Activated CD8-positive, alpha-beta T cell treated with anti-CD3 and anti-CD28 coated beads, Interleukin-2, amount 10 ng/mL, durations not matched to agents 7 days and 5 days (primary cell): ENCODE results near the gene AKT3. TPM values are rescaled to one million over a fixed set of nuclear protein-coding genes. Genes with fewer than 3 reads are reported as not detected.

Experiments used
- ATAC-seq: fragments of 150-1000 bp; cut with Tn5 transposase; one replicate; pipeline ENCODE4 v1.10.0; 2021; ENCODE audit warnings: moderate library complexity
- CTCF ChIA-PET: fragments of 350-600 bp; sonication (Branson Sonifier 250); formaldehyde crosslinking; loops from one replicate; lab custom pipeline; 2021; ENCODE audit warnings: antibody characterized with exemption; lab: Charles Lee
- POLR2A ChIA-PET: fragments of 350-600 bp; sonication (Branson Sonifier 250); formaldehyde crosslinking; loops from one replicate; lab custom pipeline; 2021; ENCODE audit warnings: antibody characterized with exemption; lab: Charles Lee
- DNase-seq: peaks from one replicate; pipeline ENCODE4 v3.0.0-alpha.2; 2020
- H3K27ac Mint-ChIP-seq: one replicate; pipeline ENCODE4 v1.8.0; 2021; ENCODE audit warnings: mild to moderate bottlenecking, mixed read lengths
- H3K27me3 Mint-ChIP-seq: one replicate; pipeline ENCODE4 v1.8.0; 2021; ENCODE audit warnings: low read depth, mixed read lengths
- H3K36me3 Mint-ChIP-seq: one replicate; pipeline ENCODE4 v1.8.0; 2021; ENCODE audit warnings: low read depth, mixed read lengths
- H3K4me1 Mint-ChIP-seq: one replicate; pipeline ENCODE4 v1.8.0; 2021; ENCODE audit warnings: low read depth, mixed read lengths
- H3K4me3 Mint-ChIP-seq: one replicate; pipeline ENCODE4 v1.8.0; 2021; ENCODE audit warnings: mild to moderate bottlenecking, mixed read lengths
- H3K9me3 Mint-ChIP-seq: one replicate; pipeline ENCODE4 v1.8.0; 2022; ENCODE audit warnings: mixed read lengths; ENCODE audit not compliant: insufficient read depth
- total RNA-seq, 2 experiments: library from RNA; stranded (reverse); gene quantifications; one replicate each; pipeline ENCODE4 v1.2.3, GENCODE V29; 2021

AKT3 gene
- total RNA-seq, 2 experiments from 2014 or later = 23.9 to 25.2 TPM

- ChIA-PET POLR2A (no interaction called here), CTCF (no interaction called here)
- DNase-seq = no peak
- H3K27me3 Mint-ChIP-seq = no peaks in the 10 kb centered on the region
- H3K9me3 Mint-ChIP-seq = no peaks in the 10 kb centered on the region
- ATAC-seq = no peak
- peaks cover 12% of the 10 kb centered on the region for H3K36me3 Mint-ChIP-seq
- no peak overlapping the region for H3K27ac Mint-ChIP-seq
- H3K4me3 Mint-ChIP-seq = no peak overlapping the region
- no peaks in the 10 kb centered on the region for H3K4me1 Mint-ChIP-seq
Observed at GRCh38 chr1:243563732-243564131, 286.3 kb downstream of the AKT3 start.

- ATAC-seq (no peak), DNase-seq (no peak)
- Mint-ChIP-seq H3K27ac (no peak overlapping the region), H3K9me3 (no peaks in the 10 kb centered on the region), H3K4me1 (no peaks in the 10 kb centered on the region), H3K36me3 (peaks cover 12% of the 10 kb centered on the region), H3K27me3 (no peaks in the 10 kb centered on the region), H3K4me3 (no peak overlapping the region)
- POLR2A ChIA-PET = no interaction called here
- CTCF ChIA-PET = no interaction called here
Observed at GRCh38 chr1:243562473-243562872, 287.6 kb downstream of the AKT3 start.

GRCh38 chr1:243561588-243562319, 288.3 kb downstream of the AKT3 start:
- ATAC-seq = no peak
- no peak overlapping the region for H3K27ac Mint-ChIP-seq
- POLR2A ChIA-PET = no interaction called here

GRCh38 chr1:243559575-243560162, 290.4 kb downstream of the AKT3 start:
- Mint-ChIP-seq H3K9me3 (no peaks in the 10 kb centered on the region), H3K27ac (no peak overlapping the region), H3K27me3 (no peaks in the 10 kb centered on the region), H3K36me3 (peaks cover 10% of the 10 kb centered on the region), H3K4me3 (no peak overlapping the region), H3K4me1 (peaks cover 2% of the 10 kb centered on the region)
- ATAC-seq = no peak
- ChIA-PET CTCF (interaction anchor here (1.1 kb wide), 1 partner anchor 714 kb away, joined by 3 read pairs; no protein-coding TSS in a partner anchor), POLR2A (no interaction called here)
- no peak for DNase-seq

More at GRCh38 chr1:243561588-243562319, 288.3 kb downstream of the AKT3 start:
- Mint-ChIP-seq H3K27me3 (no peaks in the 10 kb centered on the region), H3K4me1 (no peaks in the 10 kb centered on the region), H3K9me3 (no peaks in the 10 kb centered on the region), H3K36me3 (peaks cover 12% of the 10 kb centered on the region), H3K4me3 (no peak overlapping the region)
- CTCF ChIA-PET = no interaction called here
- DNase-seq = no peak

- H3K36me3 Mint-ChIP-seq = peaks cover 10% of the 10 kb centered on the region
- H3K4me3 Mint-ChIP-seq = no peak overlapping the region
- ChIA-PET CTCF (interaction anchor here (1.1 kb wide), 1 partner anchor 715 kb away, joined by 3 read pairs; no protein-coding TSS in a partner anchor), POLR2A (no interaction called here)
- H3K27ac Mint-ChIP-seq = no peak overlapping the region
- H3K9me3 Mint-ChIP-seq = no peaks in the 10 kb centered on the region
- H3K4me1 Mint-ChIP-seq = peaks cover 2% of the 10 kb centered on the region
- ATAC-seq (no peak), DNase-seq (no peak)
- no peaks in the 10 kb centered on the region for H3K27me3 Mint-ChIP-seq
Observed at GRCh38 chr1:243558576-243558975, 291.5 kb downstream of the AKT3 start.

- DNase-seq (no peak), ATAC-seq (no peak)
- Mint-ChIP-seq H3K4me1 (peaks cover 2% of the 10 kb centered on the region), H3K9me3 (no peaks in the 10 kb centered on the region), H3K27ac (no peak overlapping the region), H3K4me3 (no peak overlapping the region), H3K27me3 (no peaks in the 10 kb centered on the region), H3K36me3 (peaks cover 10% of the 10 kb centered on the region)
- ChIA-PET CTCF (no interaction called here), POLR2A (no interaction called here)
Observed at GRCh38 chr1:243557866-243558265, 292.2 kb downstream of the AKT3 start.

GRCh38 chr1:243554686-243555085, 295.4 kb downstream of the AKT3 start:
- no peak for DNase-seq
- H3K4me3 Mint-ChIP-seq = no peak overlapping the region
- no peaks in the 10 kb centered on the region for H3K27me3 Mint-ChIP-seq
- H3K9me3 Mint-ChIP-seq = no peaks in the 10 kb centered on the region
- CTCF ChIA-PET = interaction anchor here (1.3 kb wide), 1 partner anchor 12 kb away, joined by 4 read pairs; no protein-coding TSS in a partner anchor
- H3K27ac Mint-ChIP-seq = no peak overlapping the region
- no peak for ATAC-seq
- H3K4me1 Mint-ChIP-seq = peaks cover 4% of the 10 kb centered on the region
- H3K36me3 Mint-ChIP-seq = peaks cover 6% of the 10 kb centered on the region
- POLR2A ChIA-PET = interaction anchor here (0.7 kb wide), 1 partner anchor 32 kb away, joined by 3 read pairs; no protein-coding TSS in a partner anchor

- ChIA-PET CTCF (no interaction called here), POLR2A (no interaction called here)
- Mint-ChIP-seq H3K27me3 (no peaks in the 10 kb centered on the region), H3K4me1 (peaks cover 10% of the 10 kb centered on the region), H3K36me3 (peaks cover 6% of the 10 kb centered on the region), H3K4me3 (no peak overlapping the region), H3K27ac (no peak overlapping the region), H3K9me3 (no peaks in the 10 kb centered on the region)
- ATAC-seq (no peak), DNase-seq (no peak)
Observed at GRCh38 chr1:243553090-243553489, 297.0 kb downstream of the AKT3 start.

GRCh38 chr1:243550276-243550675, 299.8 kb downstream of the AKT3 start:
- ChIA-PET POLR2A (no interaction called here), CTCF (interaction anchor here (0.9 kb wide), 1 partner anchor 20 kb away, joined by 3 read pairs; no protein-coding TSS in a partner anchor)
- H3K4me1 Mint-ChIP-seq = peaks cover 8% of the 10 kb centered on the region
- no peak for DNase-seq
- H3K9me3 Mint-ChIP-seq = no peaks in the 10 kb centered on the region
- peaks cover 10% of the 10 kb centered on the region for H3K36me3 Mint-ChIP-seq
- H3K4me3 Mint-ChIP-seq = no peak overlapping the region
- ATAC-seq = no peak
- no peak overlapping the region for H3K27ac Mint-ChIP-seq
- no peaks in the 10 kb centered on the region for H3K27me3 Mint-ChIP-seq

GRCh38 chr1:243549791-243550190, 300.3 kb downstream of the AKT3 start:
- DNase-seq (no peak), ATAC-seq (no peak)
- Mint-ChIP-seq H3K27me3 (no peaks in the 10 kb centered on the region), H3K4me3 (no peak overlapping the region), H3K4me1 (peaks cover 8% of the 10 kb centered on the region), H3K9me3 (no peaks in the 10 kb centered on the region), H3K27ac (no peak overlapping the region), H3K36me3 (peaks cover 10% of the 10 kb centered on the region)
- ChIA-PET POLR2A (no interaction called here), CTCF (interaction anchor here (0.9 kb wide), 1 partner anchor 21 kb away, joined by 3 read pairs; no protein-coding TSS in a partner anchor)

GRCh38 chr1:243549108-243549507, 300.9 kb downstream of the AKT3 start:
- peaks cover 12% of the 10 kb centered on the region for H3K36me3 Mint-ChIP-seq

GRCh38 chr1:243548516-243548915, 301.5 kb downstream of the AKT3 start:
- ATAC-seq (no peak), DNase-seq (no peak)
- no peak overlapping the region for H3K27ac Mint-ChIP-seq
- H3K4me3 Mint-ChIP-seq = no peak overlapping the region
- peaks cover 8% of the 10 kb centered on the region for H3K4me1 Mint-ChIP-seq
- ChIA-PET POLR2A (no interaction called here), CTCF (no interaction called here)
- H3K36me3 Mint-ChIP-seq = peaks cover 15% of the 10 kb centered on the region
- H3K9me3 Mint-ChIP-seq = no peaks in the 10 kb centered on the region
- H3K27me3 Mint-ChIP-seq = no peaks in the 10 kb centered on the region

More at GRCh38 chr1:243549108-243549507, 300.9 kb downstream of the AKT3 start:
- ChIA-PET CTCF (interaction anchor here (0.9 kb wide), 1 partner anchor 22 kb away, joined by 3 read pairs; no protein-coding TSS in a partner anchor), POLR2A (no interaction called here)
- H3K9me3 Mint-ChIP-seq = no peaks in the 10 kb centered on the region
- DNase-seq (no peak), ATAC-seq (no peak)
- H3K4me3 Mint-ChIP-seq = no peak overlapping the region
- H3K27ac Mint-ChIP-seq = no peak overlapping the region
- peaks cover 8% of the 10 kb centered on the region for H3K4me1 Mint-ChIP-seq
- no peaks in the 10 kb centered on the region for H3K27me3 Mint-ChIP-seq
